ENCODE measurements around the gene ZXDC.

- TF ChIP-seq, protein P1, sequence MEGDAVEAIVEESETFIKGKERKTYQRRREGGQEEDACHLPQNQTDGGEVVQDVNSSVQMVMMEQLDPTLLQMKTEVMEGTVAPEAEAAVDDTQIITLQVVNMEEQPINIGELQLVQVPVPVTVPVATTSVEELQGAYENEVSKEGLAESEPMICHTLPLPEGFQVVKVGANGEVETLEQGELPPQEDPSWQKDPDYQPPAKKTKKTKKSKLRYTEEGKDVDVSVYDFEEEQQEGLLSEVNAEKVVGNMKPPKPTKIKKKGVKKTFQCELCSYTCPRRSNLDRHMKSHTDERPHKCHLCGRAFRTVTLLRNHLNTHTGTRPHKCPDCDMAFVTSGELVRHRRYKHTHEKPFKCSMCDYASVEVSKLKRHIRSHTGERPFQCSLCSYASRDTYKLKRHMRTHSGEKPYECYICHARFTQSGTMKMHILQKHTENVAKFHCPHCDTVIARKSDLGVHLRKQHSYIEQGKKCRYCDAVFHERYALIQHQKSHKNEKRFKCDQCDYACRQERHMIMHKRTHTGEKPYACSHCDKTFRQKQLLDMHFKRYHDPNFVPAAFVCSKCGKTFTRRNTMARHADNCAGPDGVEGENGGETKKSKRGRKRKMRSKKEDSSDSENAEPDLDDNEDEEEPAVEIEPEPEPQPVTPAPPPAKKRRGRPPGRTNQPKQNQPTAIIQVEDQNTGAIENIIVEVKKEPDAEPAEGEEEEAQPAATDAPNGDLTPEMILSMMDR (optimal IDR thresholded peaks at IDR 0.05 in 1 of 3, IDR thresholded peaks at IDR 0.05 in 1 of 3, conservative IDR thresholded peaks at IDR 0.05 in 1 of 3; ENCODE audit: extremely low read depth in 1 of 3, insufficient read depth in 2 of 3, low read length in 3 of 3) = no peak
- TF ChIP-seq EZH2 (IDR thresholded peaks at IDR 0.05; ENCODE audit: low read length) = no peak
Measured at GRCh38 chr3:126524429-126524988, 48.8 kb upstream of the ZXDC start.

All from keratinocyte (primary cell).